OCI-LY1 (cell line): ENCODE data around the gene LRRC8E.

Source experiments
- H2AFZ ChIP-seq: fragments of 200-600 bp; sonication (generic), shearing (Covaris generic); 2 replicates; pipeline ENCODE4 v1.6.0; 2014; ENCODE audit warnings: antibody characterized with exemption, mild to moderate bottlenecking, low read length
- H3F3A ChIP-seq: fragments of 200-600 bp; sonication (generic), shearing (Covaris generic); 2 replicates; pipeline ENCODE4 v1.6.0; 2014; ENCODE audit warnings: mild to moderate bottlenecking, antibody characterized with exemption, low read length, moderate library complexity; ENCODE audit not compliant: insufficient read depth
- H3K27ac ChIP-seq: fragments of 200-600 bp; sonication (generic); 2 replicates; pipeline ENCODE4 v1.5.1; 2014; ENCODE audit warnings: low read length, mixed run types, mild to moderate bottlenecking, low read depth; ENCODE audit not compliant: poor library complexity, severe bottlenecking
- H3K27me3 ChIP-seq: fragments of 200-600 bp; sonication (generic); 2 replicates; pipeline ENCODE4 v1.6.0; 2014; ENCODE audit warnings: antibody characterized with exemption, mild to moderate bottlenecking, low read length, moderate library complexity; ENCODE audit not compliant: insufficient read depth
- H3K36me3 ChIP-seq: fragments of 200-600 bp; sonication (generic); 2 replicates; pipeline ENCODE4 v1.6.1; 2014; ENCODE audit warnings: mild to moderate bottlenecking, antibody characterized with exemption, low read length, moderate library complexity, mixed read lengths; ENCODE audit not compliant: insufficient read depth
- H3K4me1 ChIP-seq: fragments of 200-600 bp; sonication (generic); 2 replicates; pipeline ENCODE4 v1.5.1; 2014; ENCODE audit warnings: mild to moderate bottlenecking, low read length, moderate library complexity; ENCODE audit not compliant: insufficient read depth, severe bottlenecking
- H3K4me2 ChIP-seq: fragments of 200-600 bp; sonication (generic), shearing (Covaris generic); 2 replicates; pipeline ENCODE4 v1.6.1; 2014; ENCODE audit warnings: low read length
- H3K4me3 ChIP-seq: fragments of 200-600 bp; sonication (generic); 2 replicates; pipeline ENCODE4 v1.5.1; 2014; ENCODE audit warnings: low read length, low read depth, mild to moderate bottlenecking, mixed read lengths; ENCODE audit not compliant: poor library complexity, severe bottlenecking
- H3K79me2 ChIP-seq: fragments of 200-600 bp; shearing (Covaris generic); 2 replicates; pipeline ENCODE4 v1.6.1; 2016; ENCODE audit warnings: mixed run types, low read length, mixed read lengths; ENCODE audit not compliant: insufficient read depth
- H3K9ac ChIP-seq: fragments of 200-600 bp; sonication (generic), shearing (Covaris generic); 2 replicates; pipeline ENCODE4 v1.6.1; 2014; ENCODE audit warnings: mild to moderate bottlenecking, low read length, mixed read lengths
- H3K9me2 ChIP-seq: fragments of 200-600 bp; sonication (generic), shearing (Covaris generic); 2 replicates; pipeline ENCODE4 v1.6.1; 2014; ENCODE audit warnings: low read depth, mild to moderate bottlenecking, low read length, mixed read lengths
- H3K9me3 ChIP-seq: fragments of 200-600 bp; shearing (Covaris generic); 2 replicates; pipeline ENCODE4 v1.6.1; 2014; ENCODE audit warnings: low read length, mixed read lengths
- H4K20me1 ChIP-seq: fragments of 200-600 bp; sonication (generic), shearing (Covaris generic); 2 replicates; pipeline ENCODE4 v1.6.0; 2016; ENCODE audit warnings: mild to moderate bottlenecking, low read length; ENCODE audit not compliant: insufficient read depth
- CTCF ChIP-seq: fragments of 200-600 bp; sonication (generic), shearing (Covaris generic); IDR thresholded peaks from 2 replicates; pipeline ENCODE4 v1.5.1; 2017; ENCODE audit warnings: mild to moderate bottlenecking, antibody characterized with exemption, low read length, moderate library complexity, mixed read lengths
- EZH2 ChIP-seq: fragments of 200-600 bp; sonication (generic), shearing (Covaris generic); IDR thresholded peaks from 2 replicates; pipeline ENCODE4 v1.8.0; 2017; ENCODE audit warnings: borderline replicate concordance, mixed run types, mild to moderate bottlenecking, antibody characterized with exemption, low read length, moderate library complexity, mixed read lengths

The LRRC8E gene

GRCh38 chr19:7903244-7904073 lies 15.1 kb downstream of the LRRC8E start, which contains the start of gene MAP2K7:
TSS of gene MAP2K7 (plus strand) at chr19:7903877. CDS start at chr19:7903945, 68 bp downstream.
- Histone ChIP-seq H3K79me2 (peaks cover 9% of the 10 kb centered on the region), H2AFZ (no peak within 1 kb of the TSS)

GRCh38 chr19:7904074-7905020 lies 16.0 kb downstream of the LRRC8E start:
- Histone ChIP-seq H3K79me2 (peaks cover 9% of the 10 kb centered on the region), H3F3A (no peaks in the 10 kb centered on the region), H3K9ac (peak overlapping the region; percentile 96), H2AFZ (no peak overlapping the region), H3K36me3 (peaks cover 8% of the 10 kb centered on the region; the same call in 1 of the 2 replicates), H3K27me3 (no peaks in the 10 kb centered on the region), H3K9me2 (no peaks in the 10 kb centered on the region), H3K9me3 (no peaks in the 10 kb centered on the region), H3K4me1 (peaks cover 22% of the 10 kb centered on the region), H4K20me1 (no peaks in the 10 kb centered on the region), H3K27ac (peak overlapping the region; percentile 25), H3K4me2 (peak overlapping the region; percentile 99), H3K4me3 (peak overlapping the region; percentile 99)
- TF ChIP-seq CTCF (no peak), EZH2 (no peak)

More at GRCh38 chr19:7903244-7904073, 15.1 kb downstream of the LRRC8E start, which contains the start of gene MAP2K7:
- Histone ChIP-seq H3K4me1 (peaks cover 22% of the 10 kb centered on the region), H3F3A (no peaks in the 10 kb centered on the region), H3K27me3 (no peaks in the 10 kb centered on the region), H3K4me2 (peak within 1 kb of the TSS; percentile 99), H3K4me3 (peak within 1 kb of the TSS; percentile 99), H3K9ac (peak within 1 kb of the TSS; percentile 96), H3K9me2 (no peaks in the 10 kb centered on the region), H3K9me3 (no peaks in the 10 kb centered on the region), H3K27ac (peak within 1 kb of the TSS; percentile 25), H4K20me1 (no peaks in the 10 kb centered on the region), H3K36me3 (peaks cover 8% of the 10 kb centered on the region; the same call in 1 of the 2 replicates)
- TF ChIP-seq EZH2 (no peak), CTCF (peak; percentile 84)

- no peaks in the 10 kb centered on the region for H3K9me3 ChIP-seq
- no peaks in the 10 kb centered on the region for H4K20me1 ChIP-seq
- H3F3A ChIP-seq: no peaks in the 10 kb centered on the region
- H3K4me3 ChIP-seq: peak overlapping the region; percentile 99
- no peaks in the 10 kb centered on the region for H3K9me2 ChIP-seq
- peak overlapping the region; percentile 99 for H3K4me2 ChIP-seq
- H3K4me1 ChIP-seq: peaks cover 22% of the 10 kb centered on the region
- TF ChIP-seq CTCF (no peak), EZH2 (no peak)
- no peak overlapping the region for H3K27ac ChIP-seq
- H3K79me2 ChIP-seq: peaks cover 9% of the 10 kb centered on the region
- no peak overlapping the region for H2AFZ ChIP-seq
- H3K36me3 ChIP-seq: peaks cover 13% of the 10 kb centered on the region; the same call in 1 of the 2 replicates
- H3K27me3 ChIP-seq: no peaks in the 10 kb centered on the region
- H3K9ac ChIP-seq: peak overlapping the region; percentile 96; the same call in 1 of the 2 replicates
Measured at GRCh38 chr19:7905268-7905667, 17.0 kb downstream of the LRRC8E start.
